Mucosa of stomach (tissue), 1 donor: ENCODE results near the gene TMEM229B.
A peak's percentile ranks its signal among the peaks of the same experiment; 100 is the strongest.

Source experiments
- H3K27me3 ChIP-seq: one replicate; pipeline ENCODE4 v1.7.0; 2013; ENCODE audit warnings: mild to moderate bottlenecking, low read length; ENCODE audit not compliant: control insufficient read depth, insufficient read depth
- H3K36me3 ChIP-seq: one replicate; pipeline ENCODE4 v1.7.0; 2013; ENCODE audit warnings: low read length; ENCODE audit not compliant: control insufficient read depth, insufficient read depth
- H3K4me1 ChIP-seq: one replicate; pipeline ENCODE4 v1.7.0; 2013; ENCODE audit warnings: mild to moderate bottlenecking, low read length; ENCODE audit not compliant: control insufficient read depth, insufficient read depth
- H3K4me3 ChIP-seq: one replicate; pipeline ENCODE4 v1.7.0; 2013; ENCODE audit warnings: low read length
- H3K9ac ChIP-seq: one replicate; pipeline ENCODE4 v1.7.0; 2013; ENCODE audit warnings: mild to moderate bottlenecking, low read length, moderate library complexity
- H3K9me3 ChIP-seq: one replicate; pipeline ENCODE4 v1.7.0; 2013; ENCODE audit warnings: mild to moderate bottlenecking, low read length, moderate library complexity; ENCODE audit not compliant: control insufficient read depth
- donor health status: Pancreatic carcinoma.

The TMEM229B gene

DNA sequence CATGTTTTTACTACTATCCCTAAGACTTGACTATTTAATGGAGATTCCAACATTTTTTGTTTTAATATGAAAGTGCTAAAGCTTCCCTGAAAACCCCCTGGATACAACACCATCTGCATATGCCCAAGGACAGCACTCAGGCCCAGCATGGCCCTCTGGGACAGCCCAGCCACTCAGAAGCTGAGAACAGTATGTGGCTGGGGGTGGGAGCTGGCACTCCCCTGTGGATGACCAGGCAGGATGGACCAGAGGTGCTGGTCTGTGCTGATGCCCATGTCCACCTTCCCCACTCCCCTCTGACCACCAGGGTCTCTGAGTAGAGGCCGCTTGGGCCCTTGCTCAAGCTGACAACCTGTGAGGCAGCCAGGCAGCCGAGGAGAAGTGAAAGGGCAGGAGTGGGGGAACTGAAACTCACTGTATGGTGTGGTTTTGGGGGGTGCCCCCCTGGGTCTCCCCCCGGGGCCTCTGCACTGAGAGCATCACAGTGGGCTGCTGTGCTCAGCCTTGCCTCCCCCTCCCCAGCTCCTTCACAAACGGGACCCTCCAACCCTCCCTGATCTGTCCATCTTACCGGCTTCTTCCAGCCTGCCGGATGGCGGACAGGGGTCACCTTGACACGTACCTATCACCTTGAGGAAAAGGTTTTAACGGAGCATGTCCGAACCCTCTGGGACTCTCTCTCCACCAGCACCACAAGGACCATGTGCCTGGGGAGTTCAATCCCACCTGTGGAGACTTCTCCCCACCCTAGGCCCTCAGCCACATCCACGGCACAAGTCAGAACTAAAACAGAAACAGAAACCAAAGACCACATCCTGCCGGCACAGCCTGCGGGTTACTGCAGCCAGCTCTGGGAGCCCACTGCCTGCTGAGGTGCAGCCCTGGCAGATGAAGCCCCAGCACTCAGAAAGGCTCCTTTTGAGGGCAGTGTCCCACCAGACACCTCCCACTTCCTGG is at the start of gene TMEM229B:
TMEM229B (minus strand) TSS at position 785 of the 957 bp plus-strand sequence. CDS start 14,798 bp downstream, outside the sequence.
- Histone ChIP-seq H3K9ac (peak within 1 kb of the TSS; percentile 64), H3K9me3 (no peaks in the 10 kb centered on the region), H3K27me3 (no peaks in the 10 kb centered on the region), H3K4me1 (peaks cover 5% of the 10 kb centered on the region), H3K4me3 (no peak within 1 kb of the TSS), H3K36me3 (no peaks in the 10 kb centered on the region)

DNA sequence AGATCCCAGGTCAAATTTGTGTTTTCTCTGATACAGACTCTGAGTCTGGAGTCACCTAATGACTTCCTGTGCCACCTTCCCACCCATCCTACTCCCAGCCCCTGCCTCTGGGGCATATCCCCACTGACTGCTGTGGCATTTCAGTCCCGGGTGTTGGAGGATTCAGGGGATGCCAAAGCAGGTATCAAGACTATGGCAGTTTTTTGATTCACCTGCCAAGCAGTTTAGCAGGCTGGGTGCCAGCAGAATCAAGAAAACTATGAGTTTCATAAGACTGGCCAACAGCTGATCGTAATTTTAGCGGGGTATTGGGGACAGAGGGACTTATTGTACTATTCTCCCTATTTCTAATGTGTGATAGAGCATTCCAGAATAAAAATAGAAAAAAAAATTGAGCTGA is 49.2 kb upstream of the TMEM229B start:
- Histone ChIP-seq H3K4me3 (no peak overlapping the region), H3K4me1 (peaks cover 14% of the 10 kb centered on the region)

DNA sequence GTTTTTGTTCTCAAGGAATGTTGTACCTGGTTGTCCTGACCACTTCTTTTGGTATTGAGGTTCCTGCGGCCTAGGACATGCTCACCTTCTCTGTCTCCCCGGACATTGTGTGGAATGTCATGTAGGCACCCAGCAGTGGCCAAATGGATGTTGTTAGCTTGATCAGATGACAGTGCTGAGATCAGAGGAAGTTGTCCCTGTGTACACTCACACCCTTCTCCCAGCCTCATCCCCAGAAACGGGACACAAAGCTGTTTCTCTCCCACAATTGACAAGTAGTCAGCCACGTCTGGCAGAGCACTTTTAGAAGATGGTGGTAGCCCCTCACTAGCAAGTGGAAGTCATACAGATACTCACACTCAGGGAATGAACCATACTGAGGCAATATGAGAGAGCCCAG is 47.6 kb upstream of the TMEM229B start:
- Histone ChIP-seq H3K27me3 (no peaks in the 10 kb centered on the region), H3K9ac (no peak overlapping the region), H3K4me1 (peaks cover 17% of the 10 kb centered on the region), H3K9me3 (no peaks in the 10 kb centered on the region), H3K36me3 (no peaks in the 10 kb centered on the region), H3K4me3 (no peak overlapping the region)

More for the DNA sequence above, 49.2 kb upstream of the TMEM229B start:
- Histone ChIP-seq H3K9ac (no peak overlapping the region), H3K36me3 (no peaks in the 10 kb centered on the region), H3K27me3 (no peaks in the 10 kb centered on the region), H3K9me3 (no peaks in the 10 kb centered on the region)

DNA sequence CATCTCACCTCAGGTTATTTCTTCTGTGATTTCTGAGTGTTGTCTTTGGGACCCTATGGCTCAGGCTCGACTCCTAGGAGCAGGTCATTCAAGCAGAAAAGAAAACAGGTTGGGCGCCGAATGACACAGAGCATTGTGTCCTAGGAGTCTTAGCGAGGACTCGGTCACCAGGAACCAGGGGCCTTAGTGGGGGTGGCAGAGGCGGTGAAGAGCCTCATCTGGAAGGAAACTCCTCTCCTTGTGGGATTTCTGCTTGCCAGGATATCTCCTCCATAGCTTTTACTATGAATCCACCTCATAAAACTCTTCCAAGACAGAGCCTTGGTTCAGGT is 45.2 kb upstream of the TMEM229B start:
- H3K9me3 ChIP-seq = no peaks in the 10 kb centered on the region
- no peaks in the 10 kb centered on the region for H3K27me3 ChIP-seq
- no peaks in the 10 kb centered on the region for H3K36me3 ChIP-seq
- H3K4me1 ChIP-seq = peaks cover 12% of the 10 kb centered on the region
- peak overlapping the region; percentile 70 for H3K9ac ChIP-seq
- H3K4me3 ChIP-seq = peak overlapping the region; percentile 60

DNA sequence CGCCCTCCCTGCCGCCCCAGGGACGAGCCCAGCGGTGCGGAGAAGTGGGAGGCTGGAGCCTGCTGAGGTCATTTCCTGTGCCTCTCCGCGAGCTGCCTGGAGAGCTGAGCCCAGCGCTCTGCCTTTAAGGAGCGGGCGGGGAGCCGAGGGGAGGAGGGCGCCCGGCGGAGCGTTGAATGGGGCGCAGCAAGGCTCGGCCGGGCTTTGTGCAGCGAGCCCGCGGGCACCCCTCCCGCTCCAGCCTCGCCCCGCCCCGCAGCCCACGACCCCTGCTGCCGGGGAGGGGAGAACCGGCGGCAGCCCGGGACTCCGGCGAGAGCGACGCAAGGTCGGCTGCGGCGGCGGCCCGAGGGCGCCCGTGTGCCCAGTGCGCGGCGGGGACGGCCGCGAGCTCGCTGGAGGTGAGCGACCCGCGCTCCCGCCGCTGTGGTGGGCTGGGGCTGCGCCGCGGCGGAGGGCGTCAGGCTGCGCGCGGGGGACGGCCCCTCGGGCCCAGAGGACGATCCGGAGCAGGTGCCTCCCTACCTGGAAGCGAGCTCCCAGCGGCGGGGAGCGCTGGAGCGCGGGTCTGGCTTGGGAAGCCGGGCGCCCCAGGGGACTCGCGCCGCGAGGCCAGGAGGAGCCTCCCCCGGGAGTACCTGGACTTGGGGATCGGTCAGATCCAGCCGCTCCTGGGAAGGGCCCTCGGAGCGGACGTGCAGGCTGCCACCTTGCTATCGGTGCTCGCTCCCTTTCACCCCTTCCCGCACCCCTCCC is 44.7 kb upstream of the TMEM229B start, which contains the start of gene PLEKHH1:
PLEKHH1 (plus strand) TSS at position 293 of the 756 bp plus-strand sequence. CDS start 8,578 bp downstream, outside the sequence.
- Histone ChIP-seq H3K9ac (peak within 1 kb of the TSS; percentile 70), H3K4me1 (peaks cover 12% of the 10 kb centered on the region), H3K36me3 (no peaks in the 10 kb centered on the region), H3K9me3 (no peaks in the 10 kb centered on the region), H3K4me3 (peak within 1 kb of the TSS; percentile 60), H3K27me3 (no peaks in the 10 kb centered on the region)

DNA sequence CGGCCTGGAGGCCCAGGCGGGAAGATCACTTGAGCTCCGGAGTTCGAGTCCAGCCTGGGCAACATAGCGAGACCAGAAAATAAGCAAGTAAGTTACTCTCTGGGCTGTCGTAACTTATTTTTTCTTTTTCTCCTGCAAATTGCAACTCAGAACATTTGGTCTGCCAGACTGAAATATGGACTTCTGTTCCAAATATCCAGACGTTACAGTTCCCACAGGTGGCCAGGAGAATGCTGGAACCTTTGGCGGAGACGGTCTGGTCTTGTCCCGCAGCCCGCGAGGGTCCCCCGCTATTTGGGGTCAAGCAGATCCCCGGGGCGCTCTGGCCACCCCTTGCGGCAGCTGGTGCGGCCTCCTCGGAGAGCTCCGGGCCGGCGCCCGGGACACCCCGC is 44.1 kb upstream of the TMEM229B start:
- Histone ChIP-seq H3K9me3 (no peaks in the 10 kb centered on the region), H3K36me3 (no peaks in the 10 kb centered on the region), H3K9ac (peak overlapping the region; percentile 70), H3K4me1 (peaks cover 12% of the 10 kb centered on the region), H3K27me3 (no peaks in the 10 kb centered on the region), H3K4me3 (no peak overlapping the region)

DNA sequence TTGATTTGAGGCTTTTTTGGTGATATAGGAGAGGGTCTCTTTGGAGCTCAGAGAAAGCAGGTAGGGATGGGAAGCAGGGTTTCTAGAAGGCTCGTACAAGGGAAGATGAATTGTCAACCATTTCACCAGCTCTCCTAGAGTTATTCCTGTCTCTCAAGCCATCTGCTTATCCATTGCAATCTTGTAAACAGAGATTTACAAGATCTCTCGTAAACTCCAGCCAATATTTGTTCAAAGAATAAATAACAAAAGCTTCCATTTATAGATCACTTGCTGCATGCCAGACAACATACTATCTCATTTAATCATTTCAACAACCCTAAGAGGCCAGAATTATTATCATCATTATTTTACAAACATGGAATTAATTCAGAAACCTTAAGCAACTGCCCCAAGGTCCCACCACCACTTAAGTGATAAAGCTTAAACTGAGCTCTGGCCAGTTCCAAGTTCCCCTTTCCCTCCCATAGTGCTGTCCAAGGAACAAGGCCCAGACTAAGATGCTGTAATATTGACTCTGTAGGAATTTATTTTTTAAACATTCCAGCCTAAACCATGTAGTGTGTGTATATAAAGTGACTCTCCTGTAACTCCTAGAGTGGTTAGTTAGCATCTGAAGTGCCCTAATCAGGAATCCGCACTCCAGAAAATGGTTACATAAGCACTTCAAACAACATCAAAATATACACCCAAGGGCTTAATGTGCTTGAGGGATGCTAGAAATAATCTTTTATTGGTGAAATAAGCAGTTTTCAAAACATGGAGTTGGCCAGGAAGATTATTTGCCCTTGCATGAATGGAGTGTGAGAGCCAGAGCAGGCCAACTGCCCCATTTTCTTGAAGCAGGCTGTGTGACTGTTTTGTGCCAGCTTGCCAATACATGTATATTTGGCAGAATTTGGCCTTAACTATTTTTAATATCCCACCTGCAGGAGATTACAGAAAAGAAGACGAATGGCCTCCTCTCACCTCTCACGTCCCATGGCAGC is 41.7 kb upstream of the TMEM229B start:
- peaks cover 12% of the 10 kb centered on the region for H3K4me1 ChIP-seq
- no peaks in the 10 kb centered on the region for H3K36me3 ChIP-seq
- H3K27me3 ChIP-seq = no peaks in the 10 kb centered on the region
- no peaks in the 10 kb centered on the region for H3K9me3 ChIP-seq
- H3K9ac ChIP-seq = no peak overlapping the region
- no peak overlapping the region for H3K4me3 ChIP-seq

DNA sequence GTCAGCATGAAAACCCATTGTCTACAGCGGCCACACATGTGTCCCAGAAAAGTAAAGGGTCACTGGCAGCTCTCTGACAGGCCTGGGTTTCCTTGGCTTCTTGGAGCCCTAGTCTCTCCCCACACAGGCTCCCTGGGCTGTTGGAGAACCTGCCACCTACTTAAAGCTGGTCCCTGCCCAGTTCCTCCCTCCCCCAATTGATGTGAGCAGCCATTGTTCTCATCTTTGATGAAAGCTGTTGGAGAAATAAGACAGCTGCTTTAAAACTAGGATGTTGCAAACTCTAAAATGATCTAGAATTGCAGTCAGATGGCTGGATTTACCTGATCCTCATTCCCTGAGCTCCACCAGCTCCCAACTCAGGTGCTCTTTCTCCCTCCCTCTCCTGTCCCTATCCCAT is 39.8 kb upstream of the TMEM229B start:
- Histone ChIP-seq H3K4me3 (no peak overlapping the region), H3K9me3 (no peaks in the 10 kb centered on the region), H3K4me1 (peaks cover 12% of the 10 kb centered on the region), H3K36me3 (no peaks in the 10 kb centered on the region), H3K9ac (no peak overlapping the region), H3K27me3 (no peaks in the 10 kb centered on the region)

DNA sequence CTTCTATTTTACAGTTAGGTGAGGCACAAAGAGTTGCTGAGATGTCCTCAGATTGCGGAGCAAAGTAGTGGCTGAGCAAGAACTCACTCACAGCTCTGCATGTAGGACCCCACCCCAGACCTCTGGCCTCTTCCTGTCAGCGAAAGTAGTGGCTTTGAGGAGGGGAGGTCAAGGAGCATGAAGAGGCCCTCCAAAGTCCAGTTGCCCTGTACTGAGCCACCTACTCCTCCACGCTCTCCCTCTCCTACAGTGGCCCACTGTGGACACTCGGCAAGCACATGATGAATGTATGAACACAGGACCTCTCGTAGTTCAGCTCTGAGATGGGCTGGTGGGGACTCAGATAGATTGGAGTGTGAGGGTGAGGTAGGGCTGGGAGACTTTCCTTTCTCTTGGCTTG is 39.2 kb upstream of the TMEM229B start:
- Histone ChIP-seq H3K4me1 (peaks cover 12% of the 10 kb centered on the region), H3K27me3 (no peaks in the 10 kb centered on the region), H3K9ac (no peak overlapping the region)

DNA sequence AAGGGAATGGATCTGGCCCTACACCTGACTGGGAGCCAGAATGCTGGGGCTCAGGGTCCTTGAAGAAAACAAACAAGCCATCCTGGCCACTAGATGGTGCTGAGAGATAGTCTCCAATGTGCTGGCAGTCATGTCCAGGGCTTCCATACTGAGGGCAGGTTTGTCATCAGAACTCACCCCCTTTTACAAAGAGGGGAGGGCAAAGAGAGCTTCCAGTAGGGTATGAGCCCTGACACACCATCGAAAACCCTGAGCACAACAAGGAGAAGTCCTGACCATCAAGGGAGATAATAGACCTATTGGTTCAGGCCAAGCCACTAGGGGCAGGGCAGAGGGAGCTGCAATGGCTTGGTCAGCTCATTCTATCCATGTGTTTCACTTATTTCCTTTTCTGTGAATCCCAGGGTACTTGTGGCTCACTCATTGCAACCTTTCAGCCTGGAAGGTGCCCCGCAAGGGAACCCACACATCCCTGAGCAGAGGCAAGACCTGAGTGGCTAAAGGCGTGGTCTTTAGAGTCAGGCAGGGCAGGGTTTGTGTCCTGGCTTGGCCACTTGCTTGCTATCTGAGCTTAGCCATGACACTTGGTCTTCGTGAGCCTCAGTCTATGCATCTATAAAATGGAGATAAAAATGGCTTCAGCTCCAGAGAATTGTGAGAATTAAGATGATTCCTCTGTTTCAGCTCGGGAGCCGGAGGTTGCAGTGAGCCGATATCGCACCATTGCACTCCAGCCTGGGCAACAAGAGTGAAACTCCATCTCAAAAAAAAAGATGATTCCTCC is 38.3 kb upstream of the TMEM229B start:
- no peaks in the 10 kb centered on the region for H3K9me3 ChIP-seq
- no peak overlapping the region for H3K4me3 ChIP-seq
- no peaks in the 10 kb centered on the region for H3K36me3 ChIP-seq
- no peak overlapping the region for H3K9ac ChIP-seq
- H3K27me3 ChIP-seq = no peaks in the 10 kb centered on the region
- H3K4me1 ChIP-seq = peaks cover 6% of the 10 kb centered on the region

More for the DNA sequence above, 39.2 kb upstream of the TMEM229B start:
- Histone ChIP-seq H3K9me3 (no peaks in the 10 kb centered on the region), H3K36me3 (no peaks in the 10 kb centered on the region), H3K4me3 (no peak overlapping the region)

DNA sequence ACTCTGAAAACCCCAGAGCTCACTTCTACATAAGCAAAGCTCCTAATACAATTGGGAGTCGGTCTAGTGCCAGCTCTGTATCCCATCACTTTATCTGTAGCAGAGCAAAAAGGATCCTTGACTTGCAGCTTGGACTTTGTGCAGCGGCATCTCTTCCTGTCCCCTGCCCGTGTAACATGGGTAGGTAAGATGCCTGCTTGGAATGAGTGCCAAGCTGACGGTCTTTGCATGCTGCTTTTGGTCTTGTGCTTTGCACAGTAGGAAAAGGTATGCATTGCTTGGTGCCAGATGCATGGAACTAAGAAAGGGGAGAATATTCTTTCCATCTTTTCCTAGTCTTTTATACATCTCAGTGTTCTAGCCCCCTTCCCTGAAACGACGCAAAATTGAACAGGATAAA is 37.7 kb upstream of the TMEM229B start:
- H3K36me3 ChIP-seq = no peaks in the 10 kb centered on the region
- no peak overlapping the region for H3K4me3 ChIP-seq
- no peaks in the 10 kb centered on the region for H3K9me3 ChIP-seq
- H3K27me3 ChIP-seq = no peaks in the 10 kb centered on the region
- no peak overlapping the region for H3K9ac ChIP-seq
- H3K4me1 ChIP-seq = peaks cover 6% of the 10 kb centered on the region
